ENCODE measurements around the gene CLDN5. TPM values are rescaled to one million over a fixed set of nuclear protein-coding genes. Genes with fewer than 3 reads are reported as not detected.

CLDN5 gene
- total RNA-seq, 4 donors from 2014 or later, result 66.3 to 362 (median 129) TPM

- no peak for TF ChIP-seq CTCF (IDR thresholded peaks at IDR 0.05; ENCODE audit: low read depth)
Observed at GRCh38 chr22:19488285-19488684, 35.9 kb downstream of the CLDN5 start.

- TF ChIP-seq CTCF (IDR thresholded peaks at IDR 0.05; ENCODE audit: low read depth), result no peak
Observed at GRCh38 chr22:19483481-19484244, 40.5 kb downstream of the CLDN5 start.

GRCh38 chr22:19482297-19482696 lies 41.9 kb downstream of the CLDN5 start:
- no peak for TF ChIP-seq CTCF (IDR thresholded peaks at IDR 0.05; ENCODE audit: low read depth)

- no peak for TF ChIP-seq CTCF (IDR thresholded peaks at IDR 0.05; ENCODE audit: low read depth)
Observed at GRCh38 chr22:19480789-19481188, 43.4 kb downstream of the CLDN5 start.

- no peak for TF ChIP-seq CTCF (IDR thresholded peaks at IDR 0.05; ENCODE audit: low read depth)
Observed at GRCh38 chr22:19480173-19480568, 44.0 kb downstream of the CLDN5 start.

- TF ChIP-seq CTCF (IDR thresholded peaks at IDR 0.05; ENCODE audit: low read depth), result no peak
Observed at GRCh38 chr22:19479355-19480172, 44.6 kb downstream of the CLDN5 start, which contains the start of gene CDC45. Gene CDC45, plus strand, starts transcription at chr22:19479920. Its CDS starts 49 bp downstream, at chr22:19479969.

- no peak for TF ChIP-seq CTCF (IDR thresholded peaks at IDR 0.05; ENCODE audit: low read depth)
Observed at GRCh38 chr22:19478901-19479354, 45.3 kb downstream of the CLDN5 start, which contains the start of gene UFD1. Gene UFD1, minus strand, starts transcription at chr22:19479193. Its CDS starts 108 bp downstream, at chr22:19479085.
